Uterine smooth muscle cell (primary cell): Measurements from ENCODE around the gene KIAA1671. TPM values are rescaled to one million over a fixed set of nuclear protein-coding genes. Genes with fewer than 3 reads are reported as not detected.

Experiments
- total RNA-seq: library from RNA; depleted of rRNA; stranded (reverse); fragments of >200 nt; gene quantifications from 2 replicates; pipeline ENCODE4 v1.2.3, GENCODE V29; 2014

KIAA1671 gene
- total RNA-seq: 2.2 and 3.9 TPM in 2 replicates

GRCh38 chr22:24951942-24952836 lies at the start of gene KIAA1671:
Gene KIAA1671, plus strand, starts transcription at chr22:24952716. Its CDS starts 75,284 bp downstream, at chr22:25028000.

GRCh38 chr22:25199731-25200520 lies 247.4 kb downstream of the KIAA1671 start, which contains the start of gene CRYBB3:
Gene CRYBB3, plus strand, starts transcription at chr22:25199858. Its CDS starts 1,539 bp downstream, at chr22:25201397.

GRCh38 chr22:25219211-25219689 lies 266.7 kb downstream of the KIAA1671 start, which contains the start of gene CRYBB2:
Gene CRYBB2, plus strand, starts transcription at chr22:25219639. Its CDS starts 1,791 bp downstream, at chr22:25221430.

Other genes with a start within 250 kb of the KIAA1671 start
- gene PIWIL3, start 178.0 kb upstream of the KIAA1671 start, total RNA-seq: not detected in 2 replicates
- under 0.01 and 0.11 TPM in 2 replicates for gene SGSM1, start 146.5 kb upstream of the KIAA1671 start, total RNA-seq
- gene LHFPL7, start 6.0 kb upstream of the KIAA1671 start, total RNA-seq: not detected in 2 replicates
- not detected in 2 replicates for gene CRYBB3, start 247.1 kb downstream of the KIAA1671 start, total RNA-seq